Stimulated activated CD8-positive, alpha-beta memory T cell treated with anti-CD3 and anti-CD28 coated beads, Interleukin-15, amount 100 ng/mL, for 24 hours (primary cell): ENCODE measurements around the gene RAP1GAP.

Experiments used
- DNase-seq: peaks from one replicate; pipeline ENCODE4 v3.0.0-alpha.2; 2020; ENCODE audit warnings: low read depth

Gene RAP1GAP

DNA sequence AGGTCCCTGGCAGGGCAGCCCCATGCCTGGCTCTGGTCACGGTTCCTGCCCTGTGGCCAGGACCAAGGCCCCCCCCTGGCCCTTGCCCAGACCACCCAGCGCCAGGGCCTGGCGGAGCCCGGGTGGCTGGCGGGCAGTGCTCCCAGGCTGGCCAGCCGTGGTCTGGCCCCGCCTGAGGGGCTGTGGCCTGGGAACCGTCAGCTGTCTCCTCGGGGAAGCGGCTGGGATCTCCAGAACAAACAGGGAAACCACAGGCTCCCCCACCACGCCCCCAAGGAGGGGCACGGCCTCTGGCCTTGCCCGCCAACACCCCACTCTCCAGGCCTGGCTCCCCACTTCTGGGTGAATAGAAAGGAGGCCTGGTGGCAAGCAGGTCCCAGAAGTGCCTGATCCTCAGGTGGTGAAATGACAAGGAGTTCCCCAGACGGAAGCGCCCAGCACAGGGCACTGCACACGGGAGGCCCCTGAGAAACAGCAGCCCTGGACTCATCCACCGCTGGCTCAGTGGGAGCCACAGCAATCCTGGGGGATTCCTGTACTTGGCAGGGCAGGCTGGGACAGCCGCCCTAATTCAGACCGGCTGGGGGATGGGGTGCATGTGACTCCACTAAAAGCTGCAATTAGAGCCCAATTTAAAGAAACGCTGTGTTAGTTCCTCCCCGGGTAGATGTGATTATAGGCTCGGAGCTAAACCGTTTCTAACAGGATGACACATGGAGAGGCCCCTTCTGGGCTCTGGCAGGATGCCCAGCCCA, 78.9 kb downstream of the RAP1GAP start:
- DNase-seq: no peak

DNA sequence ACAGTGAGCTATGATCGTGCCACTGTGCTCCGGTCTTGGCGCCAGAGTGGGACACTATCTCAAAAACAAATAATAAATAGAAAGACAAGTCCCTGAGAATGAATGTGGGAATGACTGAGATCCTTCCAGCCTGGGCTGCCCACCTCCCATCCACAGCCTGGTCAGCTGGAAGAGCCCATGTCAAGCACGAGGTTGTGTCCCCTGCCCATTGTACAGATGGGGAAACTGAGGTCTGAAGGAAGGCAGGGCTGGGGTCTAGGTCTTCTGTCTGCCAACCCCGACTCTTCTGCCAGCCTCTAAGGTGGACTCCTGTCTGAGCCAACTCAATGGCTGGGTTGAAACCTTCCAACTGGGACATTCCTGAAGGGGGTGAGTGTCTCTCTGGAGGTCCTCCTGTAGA, 79.5 kb downstream of the RAP1GAP start:
- no peak for DNase-seq

DNA sequence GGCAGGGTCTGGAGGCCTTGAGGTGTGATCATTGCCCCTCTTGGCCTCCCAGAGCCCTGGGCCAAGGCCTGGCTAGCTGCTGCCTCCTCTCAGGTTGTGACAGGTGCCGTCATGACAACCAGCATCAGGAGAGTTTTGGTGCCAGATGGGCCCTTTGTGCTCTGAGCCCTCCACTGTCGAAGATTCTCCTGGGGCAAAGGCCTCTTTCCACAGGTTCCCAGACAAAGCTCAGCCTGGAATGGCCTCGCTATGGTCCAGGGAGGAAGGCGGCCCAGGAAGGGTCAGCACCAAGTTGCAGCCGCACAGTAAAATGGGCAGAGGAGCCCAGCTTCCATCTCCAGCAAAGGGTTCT, 81.6 kb downstream of the RAP1GAP start:
- no peak for DNase-seq

DNA sequence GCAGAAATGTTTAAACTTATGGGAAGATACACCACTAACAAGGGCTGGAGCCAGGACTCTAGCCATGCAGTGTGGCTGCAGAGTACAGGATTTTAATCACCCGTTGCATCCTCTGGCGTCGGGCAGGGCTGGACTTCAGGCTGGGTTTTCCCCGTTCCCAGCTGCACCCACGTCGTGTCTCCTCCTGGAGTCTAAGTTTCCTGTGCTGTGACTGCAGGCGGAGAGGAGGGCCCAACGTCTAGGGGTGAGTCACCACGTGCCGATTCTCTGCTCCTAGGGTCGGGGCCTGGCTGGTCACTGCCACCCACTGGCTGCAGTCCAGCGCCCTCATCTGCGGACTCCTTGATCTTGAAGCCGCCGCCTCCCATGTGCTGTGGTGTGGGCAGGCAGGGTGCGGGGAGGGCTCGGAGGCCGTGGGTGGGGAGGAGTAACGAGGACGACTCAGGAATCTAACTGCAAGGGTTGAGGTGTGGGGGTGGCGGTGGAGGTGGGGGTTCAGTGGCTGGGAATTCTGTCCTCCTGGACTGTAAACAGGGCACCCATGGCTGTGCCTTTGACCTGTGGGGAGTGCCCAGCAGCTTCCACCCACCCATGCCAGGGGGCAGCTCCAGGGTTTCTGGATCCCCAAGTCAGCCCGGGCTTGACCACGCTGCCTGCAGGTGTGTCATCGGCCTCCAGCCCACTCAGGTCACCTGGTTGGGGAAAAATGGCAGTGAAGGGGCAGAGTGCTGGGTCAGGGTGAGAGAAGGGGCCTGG, 82.1 kb downstream of the RAP1GAP start:
- DNase-seq: no peak

DNA sequence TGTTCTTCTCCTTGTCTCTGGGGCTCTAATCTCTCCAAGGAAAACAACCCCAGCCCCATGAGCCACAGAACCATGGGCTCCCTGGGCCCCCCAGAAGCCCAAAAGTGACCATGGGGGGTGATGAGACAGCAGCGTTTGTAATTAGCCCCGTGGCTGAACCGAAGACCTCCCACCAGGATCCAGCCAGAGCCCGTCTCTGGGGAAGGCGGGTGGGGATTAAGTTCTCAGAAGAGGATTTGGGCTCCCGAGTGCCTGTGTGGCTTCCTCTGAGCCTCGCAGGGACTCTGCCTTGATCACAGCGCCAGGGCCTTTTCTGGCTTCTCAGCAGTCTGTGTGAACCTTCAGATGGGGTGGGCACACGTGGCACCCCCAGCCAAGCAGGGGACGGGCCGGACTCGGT, 82.9 kb downstream of the RAP1GAP start:
- DNase-seq: no peak

DNA sequence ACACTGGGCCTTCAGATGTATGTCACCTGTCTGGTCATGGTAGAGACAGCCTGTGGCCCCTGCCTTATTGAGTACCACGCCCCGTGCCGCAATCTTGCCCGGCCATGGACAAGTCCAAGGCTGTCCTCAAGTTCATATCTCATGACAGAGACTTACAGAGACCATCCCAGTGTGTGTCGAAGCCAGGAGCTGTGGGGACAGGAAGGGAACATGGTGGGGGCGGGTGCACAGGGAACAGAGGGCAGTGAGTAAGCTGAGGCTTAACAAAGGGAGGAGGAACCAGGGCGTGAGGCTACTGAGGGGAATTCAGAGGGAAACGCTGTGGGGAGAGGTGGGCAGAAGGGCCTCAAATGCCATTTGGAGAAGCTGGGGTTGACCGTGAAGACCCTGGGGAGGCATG, 84.1 kb downstream of the RAP1GAP start:
- DNase-seq: no peak

DNA sequence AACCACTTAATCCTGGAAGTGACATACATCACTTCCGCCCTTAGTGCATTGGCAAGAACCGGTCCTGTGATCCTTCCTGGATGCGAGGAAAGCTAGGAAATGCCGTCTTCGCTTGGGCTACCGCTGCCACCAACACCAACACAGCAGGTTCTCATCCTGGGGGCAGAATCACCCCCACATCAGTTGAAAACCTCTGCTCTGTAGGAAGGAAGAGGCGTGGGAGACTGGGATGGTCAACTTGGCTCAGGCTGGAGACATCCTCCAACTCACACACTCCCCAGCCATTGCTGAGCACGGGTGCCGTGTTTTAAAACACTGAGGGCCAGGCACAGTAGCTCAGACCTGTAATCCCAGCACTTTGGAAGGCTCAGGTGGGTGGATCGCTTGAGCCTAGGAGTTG, 85.1 kb downstream of the RAP1GAP start:
- DNase-seq: no peak

DNA sequence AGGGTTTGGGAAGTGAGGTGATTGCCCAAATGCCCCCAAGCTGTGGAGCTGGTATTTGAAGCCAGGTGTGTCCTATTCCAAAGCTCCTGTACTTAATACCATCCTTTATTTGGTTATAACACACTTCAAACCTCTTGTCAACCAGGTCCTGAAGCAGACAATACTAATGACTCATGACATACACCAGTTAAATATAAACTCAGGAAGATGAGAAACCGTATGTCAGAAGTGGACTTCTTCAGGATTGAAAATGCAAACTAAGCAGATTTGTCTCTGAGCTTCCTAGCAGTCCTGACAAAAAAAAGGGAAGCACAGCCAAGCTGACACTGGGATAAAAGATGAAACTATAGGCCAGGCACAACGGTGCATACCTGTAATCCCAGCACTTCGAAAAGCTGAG, 89.4 kb downstream of the RAP1GAP start:
- DNase-seq: no peak

DNA sequence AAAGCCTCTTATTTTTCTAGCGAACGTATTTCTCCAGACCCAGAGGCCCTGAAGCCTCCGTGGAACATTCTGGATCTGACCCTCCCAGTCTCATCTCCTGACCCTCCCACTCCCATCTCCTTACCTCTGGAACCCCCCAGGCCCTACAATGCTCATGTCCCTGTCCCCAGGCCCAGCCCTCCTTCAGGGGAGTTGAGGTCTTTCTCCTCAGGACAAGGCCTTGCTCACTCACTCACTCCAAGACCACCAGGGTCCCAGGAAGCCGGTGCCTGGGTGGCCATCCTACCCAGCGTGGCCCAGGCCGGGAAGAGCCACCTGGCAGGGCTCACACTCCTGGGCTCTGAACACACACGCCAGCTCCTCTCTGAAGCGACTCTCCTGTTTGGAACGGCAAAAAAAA, 91.2 kb downstream of the RAP1GAP start:
- no peak for DNase-seq

DNA sequence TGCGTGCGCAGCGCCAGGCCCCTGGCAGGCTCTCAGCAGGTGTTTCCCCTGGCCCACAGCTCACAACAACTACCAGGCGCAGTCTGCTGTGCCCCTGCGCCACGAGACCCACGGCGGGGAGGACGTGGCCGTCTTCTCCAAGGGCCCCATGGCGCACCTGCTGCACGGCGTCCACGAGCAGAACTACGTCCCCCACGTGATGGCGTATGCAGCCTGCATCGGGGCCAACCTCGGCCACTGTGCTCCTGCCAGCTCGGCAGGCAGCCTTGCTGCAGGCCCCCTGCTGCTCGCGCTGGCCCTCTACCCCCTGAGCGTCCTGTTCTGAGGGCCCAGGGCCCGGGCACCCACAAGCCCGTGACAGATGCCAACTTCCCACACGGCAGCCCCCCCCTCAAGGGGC, 91.8 kb downstream of the RAP1GAP start:
- no peak for DNase-seq

DNA sequence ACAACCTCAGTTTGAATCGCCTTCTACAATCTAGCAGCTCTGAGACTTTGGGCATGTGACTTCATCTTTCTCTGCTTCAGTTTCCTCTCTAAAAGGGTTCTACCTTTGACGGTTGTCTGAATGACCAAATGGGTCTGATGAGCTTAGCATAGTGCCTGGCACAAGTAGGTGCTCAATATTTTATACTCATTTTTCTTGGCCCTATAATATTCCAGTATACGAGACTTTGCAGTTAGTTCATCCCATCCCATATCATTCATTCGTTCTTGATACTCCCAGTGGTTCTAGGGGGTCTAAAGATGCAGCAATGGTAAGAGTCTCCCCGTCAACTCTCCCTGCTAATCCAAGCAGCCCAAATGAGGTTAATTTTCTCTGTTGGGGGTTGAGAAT, 92.4 kb downstream of the RAP1GAP start:
- DNase-seq: no peak

DNA sequence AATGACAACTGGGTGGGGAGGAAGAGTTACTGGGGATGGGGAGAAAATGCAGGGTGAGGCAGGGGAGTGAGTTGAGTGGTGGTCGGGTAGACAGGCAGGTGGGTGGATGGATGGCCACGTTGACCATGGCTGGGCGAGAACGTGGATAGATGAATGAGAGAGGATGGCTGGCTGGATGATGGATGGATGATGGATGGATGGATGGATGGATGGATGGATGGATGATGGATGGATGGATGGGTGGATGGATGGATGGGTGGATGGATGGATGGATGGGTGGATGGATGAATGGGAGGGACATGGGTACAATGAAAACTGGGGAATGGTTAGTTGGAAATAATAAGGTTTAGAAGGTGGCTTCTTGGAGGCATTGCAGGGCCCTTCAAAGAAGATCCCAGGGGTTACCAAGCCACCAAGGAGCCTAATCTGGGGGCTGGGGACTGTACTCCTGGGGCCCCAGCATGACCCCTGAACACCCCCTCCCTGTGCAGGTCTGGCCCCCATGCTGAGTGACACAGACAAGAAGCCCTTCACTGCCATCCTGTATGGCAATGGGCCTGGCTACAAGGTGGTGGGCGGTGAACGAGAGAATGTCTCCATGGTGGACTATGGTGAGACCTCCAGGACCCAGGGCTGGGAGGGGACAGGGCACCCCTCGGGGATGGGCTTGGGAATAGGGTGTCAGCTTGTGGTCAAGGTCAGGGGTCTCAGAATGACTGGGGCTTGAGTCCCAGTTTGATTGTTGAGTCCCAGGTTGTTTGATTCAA, 92.9 kb downstream of the RAP1GAP start:
- no peak for DNase-seq

DNA sequence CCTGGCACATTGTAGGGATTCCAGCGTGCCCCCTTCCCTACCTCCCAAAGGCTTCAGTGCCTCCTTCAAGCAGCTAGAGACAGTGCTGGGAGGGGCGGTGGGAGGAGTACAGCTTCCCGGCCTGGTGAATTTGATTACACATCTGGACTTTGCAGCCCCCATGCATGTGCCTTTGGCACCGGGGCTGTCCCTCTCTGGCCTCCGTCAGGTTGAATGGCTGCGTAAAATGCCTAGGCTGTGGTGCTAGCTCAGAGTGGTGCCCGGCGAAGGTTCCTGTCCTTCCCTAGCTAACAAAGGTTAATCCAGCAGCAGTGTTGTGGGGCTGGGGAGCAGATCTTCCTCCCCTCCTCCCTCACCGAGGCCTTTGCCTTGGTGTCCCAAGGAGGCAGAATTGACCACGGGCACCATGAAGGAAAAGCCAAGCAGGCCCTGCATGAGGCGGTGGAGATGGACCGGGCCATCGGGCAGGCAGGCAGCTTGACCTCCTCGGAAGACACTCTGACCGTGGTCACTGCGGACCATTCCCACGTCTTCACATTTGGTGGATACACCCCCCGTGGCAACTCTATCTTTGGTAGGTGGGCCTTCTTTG, 93.7 kb downstream of the RAP1GAP start:
- DNase-seq: no peak

DNA sequence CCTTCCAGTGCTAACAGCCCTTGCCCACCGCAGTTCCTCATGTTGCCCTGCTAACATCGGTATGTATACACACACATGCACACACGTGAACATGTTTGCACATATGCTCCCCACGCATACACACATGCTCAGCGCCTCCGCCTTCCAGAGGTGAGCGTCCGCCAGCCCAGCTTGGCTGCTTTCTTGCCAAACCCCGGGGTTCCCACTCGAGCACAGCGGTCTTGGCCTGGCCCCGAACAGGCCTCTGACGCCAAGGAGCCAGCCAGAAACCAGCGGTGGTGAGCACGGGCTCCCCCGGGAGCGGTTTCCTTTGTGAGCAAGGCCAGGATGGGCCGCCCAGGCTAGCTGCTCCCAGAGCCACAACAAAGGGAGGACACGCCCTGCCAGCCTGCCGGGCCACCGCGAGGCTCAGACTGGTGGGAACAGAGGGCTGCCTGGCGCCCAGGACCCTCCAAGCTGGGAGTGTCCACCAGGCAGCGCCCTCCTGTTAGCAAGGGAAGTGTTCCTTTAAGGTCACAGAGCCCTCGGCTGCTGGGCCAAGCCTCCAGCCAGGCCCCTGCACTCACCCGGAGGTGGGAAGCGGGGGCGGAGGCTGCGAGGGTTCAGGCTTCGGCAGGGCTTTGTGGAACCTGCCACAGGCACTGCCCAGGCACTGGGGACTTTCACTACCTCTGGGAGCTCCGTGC, 94.5 kb downstream of the RAP1GAP start:
- DNase-seq: no peak

DNA sequence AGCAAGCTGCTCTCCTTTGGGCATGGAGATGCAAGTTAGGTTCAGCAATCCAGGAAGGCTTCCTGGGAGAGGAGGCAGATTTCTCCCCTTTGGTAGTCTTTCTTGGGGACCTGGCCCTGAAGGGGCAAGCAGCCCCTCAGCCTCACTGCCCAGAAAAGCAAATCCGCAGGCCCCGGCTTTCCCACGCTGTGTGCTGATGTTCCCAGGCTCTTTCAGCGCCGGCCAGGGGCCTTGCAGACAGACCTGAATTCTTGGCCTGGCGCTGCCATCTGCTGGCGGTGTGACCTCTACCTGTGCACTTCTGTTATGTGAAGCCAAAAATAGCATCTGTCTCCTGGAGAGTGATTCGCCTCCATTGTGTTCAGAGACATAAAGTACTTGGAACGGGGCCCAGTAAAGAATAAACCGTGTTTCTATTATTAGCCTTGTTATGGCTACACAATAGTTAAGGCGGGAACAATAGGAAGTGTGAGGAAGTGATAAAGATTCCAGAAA, 95.1 kb downstream of the RAP1GAP start:
- DNase-seq: no peak

DNA sequence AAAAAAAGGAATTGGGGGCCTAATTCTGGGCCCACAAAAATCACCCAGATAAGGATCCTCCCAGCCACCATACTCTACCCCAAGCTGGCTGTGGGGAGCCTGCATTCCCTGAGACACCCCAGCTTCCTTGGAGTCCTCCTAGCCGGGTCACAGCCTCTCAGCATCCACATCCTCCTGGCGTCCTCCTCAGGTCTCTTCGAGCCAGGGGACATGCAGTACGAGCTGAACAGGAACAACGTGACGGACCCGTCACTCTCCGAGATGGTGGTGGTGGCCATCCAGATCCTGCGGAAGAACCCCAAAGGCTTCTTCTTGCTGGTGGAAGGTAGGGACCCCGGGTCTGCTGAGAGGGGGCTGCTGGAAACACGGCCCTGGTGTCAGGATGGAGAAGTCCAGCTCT, 95.7 kb downstream of the RAP1GAP start:
- no peak for DNase-seq

DNA sequence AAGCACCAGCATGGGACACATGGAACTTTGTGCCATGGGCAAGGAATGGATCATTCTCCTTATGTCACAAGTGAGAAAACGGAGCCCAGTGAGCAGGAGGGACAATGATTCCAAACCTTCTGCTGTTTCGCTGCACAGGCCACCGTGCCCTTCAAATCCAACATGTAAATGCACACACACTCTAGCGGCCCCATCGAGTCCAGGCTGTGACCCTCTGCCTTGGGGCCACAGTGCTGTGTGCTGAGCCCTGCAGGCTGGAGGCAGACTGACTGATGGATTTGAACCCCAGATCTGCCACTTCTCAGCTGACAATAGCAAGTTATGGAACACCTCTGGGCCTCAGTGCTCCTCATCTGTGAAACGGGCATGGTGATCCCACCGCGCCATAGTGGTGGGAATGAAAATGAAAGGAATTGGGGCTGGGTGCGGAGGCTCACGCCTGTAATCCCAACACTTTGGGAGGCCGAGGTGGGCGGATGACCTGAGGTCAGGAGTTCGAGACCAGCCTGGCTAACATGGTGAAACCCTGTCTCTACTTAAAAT, 96.4 kb downstream of the RAP1GAP start:
- no peak for DNase-seq

DNA sequence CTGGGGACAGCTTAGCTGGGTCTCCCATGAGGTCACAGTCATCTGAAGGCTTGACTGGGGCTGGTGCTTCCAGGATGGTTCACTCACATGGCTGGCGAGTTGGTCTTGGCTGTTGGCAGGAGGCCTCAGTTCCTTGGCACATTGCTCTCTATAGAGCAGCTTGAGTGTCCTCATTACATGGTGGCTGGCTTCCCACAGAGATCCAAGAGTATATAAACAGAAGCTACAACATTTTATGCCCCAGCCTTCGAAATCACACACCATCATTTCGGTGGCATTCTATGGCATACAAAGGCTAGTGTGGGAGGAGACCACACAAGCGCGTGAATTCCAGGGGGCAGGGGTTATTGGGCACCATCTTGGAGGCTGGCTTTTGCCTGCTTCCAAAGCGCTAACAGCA, 96.9 kb downstream of the RAP1GAP start:
- no peak for DNase-seq

DNA sequence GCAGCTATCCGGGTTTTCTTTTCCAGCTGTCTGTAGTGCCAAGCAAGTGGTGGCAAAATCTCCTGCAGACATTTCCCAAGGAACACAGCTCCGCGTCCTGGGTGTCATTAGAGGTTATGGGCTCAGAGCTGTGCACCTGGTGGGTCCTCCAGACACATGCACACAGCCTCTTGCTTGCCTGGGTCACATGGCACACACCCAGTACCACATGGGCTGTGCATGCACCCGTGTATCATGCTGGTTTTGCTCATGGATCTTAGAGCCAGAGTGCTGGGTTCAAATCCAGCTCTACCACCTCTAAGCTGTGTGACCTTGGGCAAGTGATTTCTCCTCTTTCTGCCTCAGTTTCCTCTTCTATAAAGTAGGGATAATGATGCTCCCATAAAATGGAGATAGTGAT, 98.3 kb downstream of the RAP1GAP start:
- DNase-seq: no peak

DNA sequence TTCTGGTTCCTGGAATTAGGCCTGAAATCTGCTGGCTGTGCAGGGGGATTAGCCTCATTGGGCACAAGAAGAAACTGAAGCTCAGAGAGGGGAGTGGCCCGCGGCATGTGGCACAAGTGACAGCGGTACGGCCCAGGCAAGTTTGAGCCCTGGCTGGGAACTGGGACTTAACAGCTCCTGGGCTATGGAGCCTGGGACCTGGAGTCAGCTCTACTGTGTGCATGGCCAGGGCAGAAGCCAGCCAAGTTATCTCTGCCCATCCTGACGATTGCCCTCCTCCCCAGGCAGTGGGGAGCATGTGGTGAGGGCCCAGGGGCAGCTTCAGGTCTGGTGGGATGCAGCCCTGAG, 98.7 kb downstream of the RAP1GAP start:
- DNase-seq: no peak

DNA sequence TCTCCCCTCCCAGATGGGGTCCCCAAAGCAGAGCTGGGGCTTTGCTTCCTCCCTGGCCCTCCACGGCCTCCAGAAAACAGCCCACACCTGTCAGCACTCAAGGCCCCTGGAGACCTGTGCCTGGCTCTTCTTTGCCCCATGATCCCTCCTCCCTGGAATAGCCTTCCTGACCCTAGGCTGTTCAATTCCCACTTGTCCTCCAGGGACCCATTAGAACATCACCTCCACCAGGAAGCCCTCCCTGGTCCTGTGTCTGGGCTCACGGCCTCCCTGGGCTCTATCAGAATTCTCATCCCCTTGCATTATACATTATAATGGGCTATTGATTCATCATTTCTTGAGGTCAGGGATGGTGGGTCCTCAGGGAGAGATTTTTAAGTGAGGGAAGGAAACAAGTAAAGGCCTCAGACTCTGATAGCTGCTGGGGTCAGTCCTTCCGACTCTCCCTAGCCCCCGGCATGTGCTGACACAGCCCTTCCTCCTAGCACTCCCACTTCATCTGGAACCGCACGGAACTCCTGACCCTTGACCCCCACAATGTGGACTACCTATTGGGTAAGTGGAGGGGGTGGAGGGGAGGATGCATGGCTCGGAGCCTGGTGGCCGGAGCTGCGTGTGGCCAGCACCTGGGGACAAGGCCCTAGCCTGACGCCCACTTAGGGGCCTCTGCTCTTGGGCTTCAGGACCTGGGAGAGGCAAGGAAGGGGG, 99.2 kb downstream of the RAP1GAP start:
- no peak for DNase-seq
